Measurements from ENCODE around the gene CLSTN2.
A peak's percentile ranks its signal among the peaks of the same experiment; 100 is the strongest.

CLSTN2 gene

GRCh38 chr3:140007911-140008869, 73.2 kb downstream of the CLSTN2 start:
- DNase-seq = no peak

DNA sequence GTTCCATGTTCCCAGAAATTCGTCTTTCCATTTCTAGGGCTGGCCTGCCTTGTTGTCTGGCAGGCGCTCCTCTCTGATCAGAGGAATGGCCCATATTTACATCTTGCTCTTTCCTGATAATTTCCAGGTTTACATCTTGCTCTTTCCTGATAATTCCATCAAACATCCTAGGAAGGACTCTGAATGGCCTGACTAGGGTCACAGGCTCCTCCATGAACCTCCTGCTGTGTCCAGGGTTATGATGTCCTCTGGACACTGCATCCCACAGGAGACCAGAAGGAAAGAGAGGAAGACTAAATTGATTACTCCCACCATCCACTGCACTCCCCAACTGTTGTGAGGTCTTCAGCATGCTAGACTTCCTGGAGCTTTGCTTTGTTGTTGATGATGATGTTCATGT, 75.4 kb downstream of the CLSTN2 start:
- no peak for DNase-seq

GRCh38 chr3:140011086-140011485, 76.1 kb downstream of the CLSTN2 start:
- DNase-seq = no peak

DNA sequence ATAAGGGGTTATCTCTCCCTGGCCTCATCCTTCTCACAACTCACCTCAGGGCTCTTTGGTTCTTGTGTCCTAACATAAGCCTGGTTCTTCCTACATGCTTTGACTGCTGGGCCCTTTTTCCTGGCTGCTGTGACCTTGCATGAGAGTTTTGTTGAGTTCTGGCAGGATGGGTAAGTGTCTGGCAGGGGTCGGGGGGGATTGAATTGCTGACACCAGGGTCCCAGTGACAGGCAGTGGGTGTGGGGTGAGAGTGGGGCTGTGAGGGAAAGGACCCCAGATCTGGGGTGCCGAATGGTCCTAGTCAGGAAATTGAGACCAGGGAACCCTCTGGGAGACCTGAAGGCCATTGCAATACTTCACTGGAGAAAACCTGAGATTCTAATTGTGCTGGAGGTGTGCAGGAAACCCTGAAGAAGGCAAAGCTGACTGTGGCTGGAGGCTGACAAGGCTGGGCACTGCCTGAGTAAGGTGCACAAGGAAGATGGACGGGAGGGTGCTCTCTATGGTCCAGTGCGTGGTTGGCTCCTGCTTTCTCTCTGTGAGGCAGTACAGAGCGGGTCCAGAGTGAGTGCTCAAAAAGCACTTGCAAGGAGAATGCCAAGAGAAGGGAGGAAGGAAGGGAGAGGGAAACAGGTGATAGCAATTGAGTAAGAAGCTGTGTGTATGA, 76.8 kb downstream of the CLSTN2 start:
- no peak for DNase-seq

- no peak for DNase-seq
These were observed 78.2 kb downstream of the CLSTN2 start for GRCh38 chr3:140013220-140013619.

DNA sequence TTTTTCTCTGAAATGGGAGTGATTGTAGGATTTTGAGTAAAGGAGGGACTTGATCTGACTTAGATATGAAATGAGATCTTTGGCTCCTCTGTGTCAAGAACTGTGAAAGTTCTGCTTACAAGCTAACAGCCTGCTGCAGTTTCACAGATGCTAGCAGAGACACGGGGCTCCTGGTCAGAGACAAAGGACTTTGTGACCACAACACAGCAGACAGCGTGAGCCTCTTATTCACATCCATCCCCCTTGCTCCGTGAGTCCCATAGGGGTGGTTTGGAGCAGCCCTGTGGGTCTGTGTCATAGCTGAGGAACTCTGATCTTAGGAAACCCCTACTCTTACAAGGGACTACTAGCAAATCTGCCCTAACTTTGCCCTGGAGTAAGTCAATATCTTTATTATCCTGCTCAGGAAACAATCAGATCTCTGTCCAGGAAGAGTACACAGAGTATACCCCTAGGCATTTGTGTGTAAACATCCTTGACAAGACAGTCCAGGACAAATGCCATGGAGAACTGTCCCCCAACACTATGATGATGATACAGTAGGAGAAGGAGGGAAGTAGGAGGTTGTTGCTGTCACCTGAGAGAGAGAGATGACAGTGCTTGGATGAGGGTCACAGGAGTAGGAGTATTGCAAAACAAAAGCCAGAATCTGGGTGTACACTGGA, 80.0 kb downstream of the CLSTN2 start:
- DNase-seq = no peak

- no peak for DNase-seq
These were observed 80.8 kb downstream of the CLSTN2 start for GRCh38 chr3:140015741-140016140.

- no peak for DNase-seq
These were observed 83.6 kb downstream of the CLSTN2 start for GRCh38 chr3:140018556-140018955.

DNA sequence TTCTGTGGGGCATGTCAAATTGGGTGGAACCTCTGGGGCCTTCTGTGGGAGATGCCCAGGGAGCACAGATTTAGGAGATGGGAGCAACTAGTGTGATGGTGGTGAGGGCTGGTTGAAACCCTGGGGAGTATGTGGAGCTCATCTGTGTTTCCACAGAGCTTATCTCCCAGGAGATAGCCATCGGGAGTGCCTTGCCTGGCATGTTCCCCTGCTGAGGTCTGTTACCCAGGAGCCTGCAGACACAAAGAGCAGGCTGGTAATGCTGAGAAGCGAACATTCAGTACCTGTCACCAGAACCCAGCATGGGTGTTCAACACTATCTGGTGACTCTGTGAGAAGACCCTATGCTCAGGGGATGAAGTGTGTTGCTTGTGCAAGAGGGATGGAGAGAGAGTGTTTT, 85.0 kb downstream of the CLSTN2 start:
- no peak for DNase-seq

GRCh38 chr3:140020541-140020940, 85.6 kb downstream of the CLSTN2 start:
- no peak for DNase-seq

DNA sequence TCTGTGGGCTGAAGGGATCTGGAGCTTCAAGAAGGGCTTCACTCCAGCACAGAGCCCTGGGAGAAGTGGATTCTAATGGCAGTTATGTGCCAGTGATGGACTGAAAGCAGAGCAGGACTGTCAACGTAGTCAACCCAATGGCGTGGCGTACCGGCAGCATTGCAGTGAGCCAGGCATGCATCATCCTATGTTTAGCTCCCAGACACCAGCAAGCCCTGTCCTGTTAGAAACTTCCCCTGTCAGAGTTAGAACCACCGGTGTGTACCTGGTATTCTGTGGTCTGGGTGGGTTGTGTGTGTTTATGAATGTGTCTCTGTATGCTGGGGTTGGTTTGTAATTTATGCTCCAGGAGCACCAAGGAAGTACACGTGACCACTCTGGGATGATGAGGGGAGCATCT, 86.3 kb downstream of the CLSTN2 start:
- DNase-seq = no peak

DNA sequence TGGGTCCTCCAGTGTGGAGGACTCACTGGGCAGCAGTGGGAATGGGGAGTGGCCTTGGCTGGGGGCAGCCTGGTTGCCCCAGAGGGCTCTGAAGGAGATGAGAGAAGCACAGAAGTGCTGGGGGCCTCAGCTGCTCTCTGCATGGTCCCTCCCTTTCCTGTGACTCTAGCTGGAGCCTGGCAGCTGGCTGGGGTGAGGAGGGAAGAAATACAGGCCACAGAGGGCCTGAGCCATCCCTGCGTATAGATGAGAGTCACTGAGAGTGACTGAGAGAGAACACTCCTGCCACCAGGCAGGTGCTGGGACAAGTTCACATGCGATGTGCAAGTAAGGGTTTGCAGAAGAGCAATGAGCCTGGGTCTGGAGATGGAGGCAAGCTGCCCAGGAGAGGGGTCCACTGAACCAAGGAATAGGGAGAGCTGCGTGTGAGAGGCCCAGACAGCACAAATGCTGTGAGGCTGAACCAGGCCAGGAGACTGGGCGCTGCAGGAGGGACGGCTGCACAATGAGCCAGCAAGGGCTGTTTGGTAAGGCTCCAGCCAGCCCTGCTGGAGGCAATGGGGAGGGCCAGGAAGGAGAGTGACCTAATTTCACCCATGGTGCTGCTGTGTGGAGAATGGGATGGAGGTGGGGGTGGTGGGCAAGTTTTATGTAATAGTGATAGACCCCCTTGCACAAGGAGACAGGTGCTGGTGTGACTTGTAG, 87.2 kb downstream of the CLSTN2 start:
- DNase-seq = no peak

GRCh38 chr3:140023616-140024530, 88.9 kb downstream of the CLSTN2 start:
- no peak for DNase-seq

GRCh38 chr3:140031170-140031569, 96.2 kb downstream of the CLSTN2 start:
- DNase-seq = no peak

- no peak for DNase-seq
These were observed 99.1 kb downstream of the CLSTN2 start for GRCh38 chr3:140034058-140034457.

DNA sequence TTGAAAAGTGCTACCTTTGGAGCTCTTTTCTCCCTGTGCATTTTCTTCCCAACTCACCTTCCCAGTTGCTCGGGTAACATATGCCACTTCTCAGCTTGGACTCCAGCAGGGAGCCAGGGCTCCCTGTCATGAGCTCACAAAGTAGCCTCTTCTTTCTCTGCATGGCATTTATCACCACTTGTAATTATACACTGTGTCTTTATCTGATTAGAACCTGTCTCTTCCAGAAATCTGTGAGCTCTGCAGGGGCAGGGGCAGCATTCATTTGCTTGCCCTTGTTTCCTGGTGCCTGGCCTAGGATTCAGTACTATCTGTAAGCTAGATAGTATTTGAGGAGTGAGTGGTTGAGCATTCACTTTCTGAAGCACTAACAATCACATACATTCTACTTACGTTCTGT, 100.9 kb downstream of the CLSTN2 start:
- DNase-seq = no peak

DNA sequence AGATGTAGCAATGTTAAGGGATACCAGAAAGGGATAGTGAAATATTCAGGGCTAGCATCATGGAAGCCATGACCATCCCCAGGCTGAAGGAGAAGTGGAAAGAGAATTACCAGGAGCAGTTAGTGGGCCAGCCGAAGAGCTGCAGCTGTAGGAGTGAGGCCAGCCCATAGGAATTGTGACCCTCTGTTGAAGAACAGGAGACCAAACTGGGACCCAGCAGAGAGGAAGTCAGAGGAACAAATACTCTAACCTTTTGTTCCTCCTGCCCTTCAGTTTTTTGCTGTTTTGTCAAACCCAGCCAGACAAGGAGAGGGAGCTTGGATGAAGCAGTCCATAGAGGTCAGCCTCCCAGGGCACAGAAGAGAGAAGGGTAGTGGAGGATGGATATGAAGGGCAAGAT, 115.4 kb downstream of the CLSTN2 start:
- DNase-seq = no peak

DNA sequence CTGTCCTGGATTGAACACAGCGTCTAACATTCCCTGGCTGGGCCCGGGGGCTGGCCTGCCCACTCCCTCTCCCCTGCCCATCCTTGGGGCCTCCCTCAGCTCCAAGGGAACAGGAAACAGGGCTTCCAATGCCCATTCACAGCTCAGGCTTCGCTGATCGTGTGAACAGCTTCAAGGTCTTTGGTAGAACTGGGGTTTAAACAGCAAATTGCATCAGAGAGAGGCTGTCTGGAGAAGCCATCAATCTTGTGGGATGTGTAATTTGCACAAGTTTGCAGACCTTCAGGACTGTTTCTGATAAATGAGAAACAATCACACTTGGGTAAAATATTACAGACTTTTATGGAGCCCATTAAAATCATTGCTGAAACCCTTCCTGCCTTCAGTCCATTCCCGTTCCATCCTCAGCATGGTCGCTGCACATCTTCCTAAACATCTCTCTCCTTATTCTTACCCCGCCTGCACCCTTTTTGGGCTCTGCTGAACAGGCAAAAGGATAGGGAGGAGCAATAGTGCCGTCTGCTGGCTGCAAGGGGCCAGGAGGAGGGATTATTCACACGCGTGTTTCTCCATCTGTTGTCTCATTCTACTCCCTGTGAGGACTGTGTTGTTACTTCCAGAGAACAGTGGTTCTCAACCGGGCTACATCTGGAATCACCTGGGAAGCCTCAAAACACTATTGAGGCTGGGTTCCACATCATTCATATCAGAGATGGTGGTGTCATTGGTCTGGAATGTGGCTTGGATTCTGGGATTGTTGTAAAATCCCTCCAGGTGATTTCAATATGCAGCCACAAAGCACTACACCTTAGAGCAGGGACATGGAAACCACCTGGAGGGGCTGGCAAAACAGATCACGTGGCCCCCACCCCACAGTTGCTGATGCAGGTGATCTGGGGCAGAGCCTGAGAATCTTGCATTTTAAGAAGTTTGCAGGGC, 116.3 kb downstream of the CLSTN2 start:
- peak; percentile 28 to 37 for DNase-seq

DNA sequence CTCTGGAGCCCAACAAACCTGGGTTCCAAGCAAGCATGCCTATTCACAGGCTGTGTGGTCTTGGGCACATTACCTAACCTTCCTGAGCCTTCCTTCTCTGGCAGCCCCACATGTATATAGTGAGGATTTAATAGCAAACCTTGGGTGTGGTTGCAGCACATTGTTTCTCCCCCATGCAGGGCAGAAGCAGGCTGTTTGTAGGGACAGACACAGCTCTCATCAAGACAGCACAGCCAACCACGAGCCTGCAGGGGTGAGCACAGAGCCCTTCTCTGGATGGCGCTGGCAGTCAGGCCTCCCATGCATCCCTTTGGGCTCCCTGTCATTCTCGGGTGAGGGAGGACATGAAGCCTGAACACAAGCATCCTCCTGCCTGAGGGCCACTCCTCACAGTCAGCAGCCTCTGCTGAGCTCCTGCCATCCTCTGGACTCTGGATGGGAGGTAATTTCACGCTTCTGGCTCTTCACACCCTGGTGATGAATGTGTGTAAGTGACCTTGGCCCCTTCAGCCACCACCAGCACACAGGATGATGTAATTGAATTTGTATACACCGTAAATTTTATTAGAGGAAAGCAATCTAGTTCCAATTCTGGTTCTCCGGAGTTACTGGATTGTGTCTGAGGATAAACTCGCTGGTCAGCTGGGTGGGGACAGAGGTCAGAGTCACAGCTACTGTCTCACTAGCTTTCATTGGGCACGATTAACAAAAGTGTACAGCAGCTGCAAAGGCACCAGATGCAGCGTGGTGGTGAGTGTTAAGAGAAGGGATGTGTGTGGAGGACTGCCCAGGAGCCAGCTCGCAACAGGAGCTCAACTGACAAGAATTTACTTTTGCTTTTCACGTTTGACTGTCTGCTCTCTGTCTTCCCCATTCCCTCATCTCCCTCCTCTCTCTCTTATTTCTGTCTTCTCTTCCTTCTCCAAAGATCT, 118.1 kb downstream of the CLSTN2 start:
- no peak for DNase-seq

DNA sequence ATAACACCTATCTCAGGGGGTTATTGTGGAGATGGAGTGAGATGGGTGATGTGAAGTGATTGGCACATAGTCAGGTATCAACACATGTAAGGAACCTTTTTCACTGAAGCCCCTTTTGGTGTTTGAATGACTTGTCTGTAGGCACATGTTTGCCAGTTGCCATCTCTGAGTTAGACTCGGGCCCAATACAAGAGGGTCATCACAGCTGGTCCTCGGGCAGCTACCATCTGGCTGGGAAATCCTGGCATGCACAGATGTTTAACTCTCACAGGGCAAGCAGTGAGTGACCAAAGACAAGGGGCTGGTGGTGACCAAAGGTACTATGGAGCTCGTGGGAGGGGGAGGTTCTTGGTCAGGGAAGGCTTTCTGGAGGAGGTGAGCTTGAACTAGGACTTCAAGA, 118.8 kb downstream of the CLSTN2 start:
- no peak for DNase-seq

Data from AML-193 (cell line).